Activated naive CD4-positive, alpha-beta T cell treated with anti-CD3 and anti-CD28 coated beads, Interleukin-2, amount 50 U/mL, for 16 hours (primary cell): ENCODE measurements around the gene CRY2.

ENCODE experiments used
- DNase-seq: peaks from one replicate; pipeline ENCODE4 v3.0.0-alpha.2; 2020

CRY2 gene

DNA sequence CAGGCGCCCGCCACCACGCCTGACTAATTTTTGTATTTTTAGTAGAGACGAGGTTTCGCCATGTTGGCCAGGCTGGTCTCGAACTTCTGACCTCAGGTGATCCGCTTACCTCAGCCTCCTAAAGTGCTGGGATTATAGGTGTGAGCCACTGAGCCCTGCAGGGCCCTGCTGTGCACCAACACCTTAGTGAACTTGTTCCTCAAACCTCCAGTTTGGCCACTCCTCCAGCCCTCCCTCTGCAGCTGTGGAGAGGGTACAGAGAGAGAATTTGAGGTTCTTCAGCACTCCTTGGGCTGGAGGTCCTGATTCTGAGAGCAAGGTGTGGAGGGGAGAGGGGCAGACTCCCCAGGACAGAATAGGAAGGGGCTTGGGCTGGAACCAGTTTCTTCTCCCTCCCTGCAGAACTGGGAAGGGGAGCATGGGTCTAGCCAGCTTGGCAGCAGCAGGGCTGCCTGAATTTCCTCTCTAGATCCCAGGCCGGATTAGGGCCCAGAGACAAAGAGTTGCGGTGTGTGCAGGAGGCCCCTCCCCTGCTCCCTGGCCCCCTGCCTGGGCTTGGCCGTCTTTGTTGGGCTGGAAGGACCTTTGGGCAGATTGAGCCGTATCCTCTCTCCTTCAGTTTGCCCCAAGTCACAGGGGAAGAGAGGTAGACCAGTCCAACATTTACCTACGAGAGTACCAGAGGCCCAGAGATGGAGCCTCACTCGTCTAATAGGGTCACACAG, 72.7 kb downstream of the CRY2 start:
- no peak for DNase-seq

DNA sequence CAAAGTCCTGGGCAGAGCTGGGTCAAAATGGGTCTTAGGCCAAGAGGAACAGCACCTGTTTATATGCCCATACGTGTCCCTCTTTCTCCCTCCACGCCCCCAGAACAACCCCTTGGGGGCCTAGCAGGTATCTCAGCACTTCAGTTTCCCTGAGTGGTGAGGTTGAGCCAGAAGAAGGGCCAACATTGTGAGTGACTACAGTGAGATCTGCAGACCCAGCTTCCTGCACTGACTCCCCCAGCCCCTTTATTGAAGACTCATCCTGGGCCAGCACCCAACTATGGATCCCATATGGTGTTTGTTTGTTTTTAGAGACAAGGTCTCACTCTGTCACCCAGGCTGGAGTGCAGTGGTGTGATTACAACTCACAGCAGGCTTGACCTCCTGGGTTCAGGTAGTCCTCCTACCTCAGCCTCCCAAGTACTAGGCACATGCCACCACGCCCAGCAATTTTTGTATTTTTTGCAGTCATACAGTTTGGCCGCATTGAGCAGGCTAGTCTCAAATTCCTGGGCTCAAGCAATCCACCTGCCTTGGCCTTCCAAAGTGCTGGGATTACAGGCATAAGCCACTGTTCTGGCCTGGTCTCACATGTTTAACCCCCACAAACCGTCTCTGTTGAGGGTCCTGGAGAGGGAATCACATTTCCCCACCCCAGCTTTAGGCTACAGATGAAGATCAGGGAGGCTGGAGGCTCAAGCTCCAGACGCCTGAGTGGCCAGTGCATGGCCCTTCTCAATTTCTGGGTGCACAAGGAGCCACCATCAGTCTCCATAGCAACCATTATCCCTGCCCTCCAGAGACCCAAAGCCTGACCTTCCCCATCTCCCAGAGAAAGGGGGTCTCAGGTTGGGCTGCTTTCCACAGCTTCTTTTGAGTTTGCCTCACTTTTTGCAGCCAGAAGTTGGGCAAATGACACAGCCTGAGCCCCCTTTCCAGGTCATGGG, 73.5 kb downstream of the CRY2 start:
- DNase-seq, result no peak

DNA sequence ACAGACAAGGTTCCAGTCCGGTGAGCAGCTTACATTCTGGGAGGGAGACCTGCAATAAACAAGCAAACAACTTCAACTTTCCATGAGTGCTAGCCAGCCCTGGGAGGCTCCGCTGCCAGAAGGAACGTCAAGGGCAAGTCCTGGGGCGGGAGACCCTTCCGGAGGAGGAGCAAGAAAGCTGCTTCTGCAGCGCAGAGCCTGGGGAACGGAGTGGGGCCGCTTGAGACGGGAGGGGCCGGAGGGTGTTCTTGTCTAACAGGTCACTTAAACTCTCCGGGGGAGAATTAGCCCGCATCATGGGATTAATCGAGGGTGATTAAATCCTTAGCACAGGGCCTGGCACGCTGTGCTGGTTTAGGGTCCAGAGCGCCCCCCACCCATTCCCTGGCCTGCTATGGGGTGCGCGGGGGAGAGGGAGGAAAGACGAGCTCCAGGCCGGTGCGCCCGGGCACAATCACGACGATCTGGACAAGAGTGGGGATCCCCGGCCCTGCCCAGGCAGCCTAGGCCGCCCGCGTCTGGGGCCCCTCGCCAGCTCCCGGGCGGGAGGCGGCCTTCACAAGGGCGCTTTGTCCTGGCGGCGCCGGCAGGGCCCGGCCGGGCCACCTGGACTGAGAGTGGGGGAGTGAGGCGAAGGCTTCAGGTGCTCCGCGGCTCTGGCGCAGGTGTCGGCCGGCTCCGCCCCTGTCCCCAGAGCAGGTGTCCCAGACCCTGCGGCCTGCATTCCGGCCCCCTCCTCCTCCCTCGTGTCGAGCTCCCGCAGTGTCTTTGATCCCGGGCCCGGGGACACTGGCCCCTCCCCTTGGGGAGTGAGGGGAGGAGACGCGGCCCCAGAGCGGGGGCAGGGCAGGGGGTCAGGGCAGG, 74.5 kb downstream of the CRY2 start:
- no peak for DNase-seq

DNA sequence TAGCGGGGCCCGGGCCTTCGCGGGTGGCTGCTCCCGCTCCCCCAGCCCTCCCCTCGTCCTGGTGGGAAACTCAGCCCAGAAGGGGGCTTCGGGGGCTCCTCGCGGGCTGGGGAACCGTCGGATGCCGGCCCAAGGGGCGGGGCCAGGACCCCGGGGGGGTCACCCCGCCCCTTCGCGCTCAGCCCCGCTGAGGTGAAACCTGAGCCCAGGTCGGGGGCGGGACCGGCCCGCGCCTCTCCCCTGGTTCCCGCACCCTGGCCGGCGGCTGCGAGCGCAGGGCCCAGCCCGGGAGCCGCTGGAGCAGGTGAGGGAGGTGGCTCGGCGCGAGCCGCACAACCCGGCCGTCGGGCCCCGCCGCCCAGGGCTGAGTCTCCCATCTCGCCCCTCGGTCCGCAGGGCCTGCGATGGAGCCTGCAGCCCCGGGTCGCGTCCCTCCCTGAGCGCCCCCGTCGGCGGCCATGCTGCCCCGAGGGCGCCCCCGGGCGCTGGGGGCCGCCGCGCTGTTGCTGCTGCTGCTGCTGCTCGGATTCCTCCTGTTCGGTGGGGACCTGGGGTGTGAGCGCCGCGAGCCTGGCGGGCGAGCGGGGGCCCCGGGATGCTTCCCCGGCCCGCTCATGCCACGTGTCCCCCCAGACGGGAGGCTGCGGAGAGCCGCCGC, 75.3 kb downstream of the CRY2 start, which contains the start of gene LARGE2:
LARGE2 (plus strand) TSS at position 232 of the 658 bp plus-strand sequence; CDS start at position 459, 227 bp downstream.
- peak; percentile 32 for DNase-seq

DNA sequence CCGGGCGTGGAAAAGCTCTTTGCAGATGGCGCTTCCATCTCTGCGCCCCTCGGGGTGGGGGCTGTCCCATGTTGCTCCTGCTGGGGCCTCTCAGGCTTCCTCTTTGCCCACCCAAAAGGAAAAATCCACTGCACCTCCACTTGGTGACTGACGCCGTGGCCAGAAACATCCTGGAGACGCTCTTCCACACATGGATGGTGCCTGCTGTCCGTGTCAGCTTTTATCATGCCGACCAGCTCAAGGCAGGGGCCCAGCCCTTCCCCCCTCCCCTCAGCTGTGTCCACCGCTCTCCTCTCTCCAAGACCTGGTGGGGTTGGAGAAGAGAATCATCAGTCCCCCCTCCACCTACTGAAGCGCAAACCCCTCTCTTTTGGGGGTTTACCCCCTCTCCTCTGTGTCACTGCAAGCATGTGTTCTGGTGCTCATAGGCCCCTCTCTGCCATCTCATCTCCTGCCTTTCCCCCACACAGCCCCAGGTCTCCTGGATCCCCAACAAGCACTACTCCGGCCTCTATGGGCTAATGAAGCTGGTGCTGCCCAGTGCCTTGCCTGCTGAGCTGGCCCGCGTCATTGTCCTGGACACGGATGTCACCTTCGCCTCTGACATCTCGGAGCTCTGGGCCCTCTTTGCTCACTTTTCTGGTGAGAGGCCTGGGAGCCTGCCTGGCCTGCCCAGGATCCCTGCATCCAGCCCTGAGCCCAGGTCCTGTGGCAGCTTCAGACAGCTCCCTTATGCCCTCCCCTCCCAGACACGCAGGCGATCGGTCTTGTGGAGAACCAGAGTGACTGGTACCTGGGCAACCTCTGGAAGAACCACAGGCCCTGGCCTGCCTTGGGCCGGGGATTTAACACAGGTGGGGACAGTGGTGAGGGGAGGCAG, 77.0 kb downstream of the CRY2 start:
- peak; percentile 10 for DNase-seq

DNA sequence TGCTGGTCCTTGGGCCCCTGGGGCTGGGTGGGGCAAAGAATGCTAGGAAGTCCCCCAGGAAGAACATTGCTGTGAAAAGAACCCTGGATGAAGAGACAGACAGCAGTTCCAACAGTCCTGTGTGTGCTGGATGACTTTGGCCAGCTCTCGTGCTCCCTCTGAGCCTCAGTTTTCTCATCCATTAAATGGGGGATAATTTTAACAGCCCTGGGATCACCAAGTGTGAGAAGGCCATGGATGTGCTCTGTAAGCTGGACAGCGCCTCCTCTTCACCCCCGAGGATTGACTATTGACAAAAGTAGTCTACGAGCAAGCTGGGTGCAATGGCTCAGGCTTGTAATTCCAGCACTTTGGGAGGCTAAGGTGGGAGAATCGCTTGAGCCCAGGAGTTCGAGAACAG, 77.7 kb downstream of the CRY2 start:
- no peak for DNase-seq

DNA sequence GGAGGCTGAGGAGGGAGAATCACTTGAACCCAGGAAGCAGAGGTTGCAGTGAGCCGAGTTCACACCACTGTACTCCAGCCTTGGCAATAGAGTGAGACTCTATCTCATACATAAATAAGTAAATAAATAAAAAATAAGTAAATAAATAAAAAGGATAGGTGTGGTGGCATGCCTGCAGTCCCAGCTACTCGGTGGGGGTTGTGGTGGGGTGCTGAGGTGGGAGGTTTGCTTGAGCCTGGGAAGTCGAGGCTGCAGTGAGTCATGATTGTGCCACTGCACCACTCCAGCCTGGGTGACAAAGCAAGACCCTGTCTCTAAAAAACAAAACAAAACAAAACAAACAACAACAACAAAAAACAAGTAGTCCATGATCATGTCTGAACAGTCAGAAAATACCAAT, 78.3 kb downstream of the CRY2 start:
- no peak for DNase-seq

DNA sequence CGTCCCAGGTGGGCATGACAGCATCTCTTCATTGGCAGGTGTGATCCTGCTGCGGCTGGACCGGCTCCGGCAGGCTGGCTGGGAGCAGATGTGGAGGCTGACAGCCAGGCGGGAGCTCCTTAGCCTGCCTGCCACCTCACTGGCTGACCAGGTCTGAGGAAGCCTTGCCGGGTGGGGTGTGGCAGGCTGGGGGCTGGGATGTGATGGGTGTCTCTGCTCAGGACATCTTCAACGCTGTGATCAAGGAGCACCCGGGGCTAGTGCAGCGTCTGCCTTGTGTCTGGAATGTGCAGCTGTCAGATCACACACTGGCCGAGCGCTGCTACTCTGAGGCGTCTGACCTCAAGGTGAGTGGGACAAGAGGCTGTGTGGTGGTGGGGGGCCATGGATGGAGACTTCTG, 78.7 kb downstream of the CRY2 start:
- peak; percentile 7 for DNase-seq

DNA sequence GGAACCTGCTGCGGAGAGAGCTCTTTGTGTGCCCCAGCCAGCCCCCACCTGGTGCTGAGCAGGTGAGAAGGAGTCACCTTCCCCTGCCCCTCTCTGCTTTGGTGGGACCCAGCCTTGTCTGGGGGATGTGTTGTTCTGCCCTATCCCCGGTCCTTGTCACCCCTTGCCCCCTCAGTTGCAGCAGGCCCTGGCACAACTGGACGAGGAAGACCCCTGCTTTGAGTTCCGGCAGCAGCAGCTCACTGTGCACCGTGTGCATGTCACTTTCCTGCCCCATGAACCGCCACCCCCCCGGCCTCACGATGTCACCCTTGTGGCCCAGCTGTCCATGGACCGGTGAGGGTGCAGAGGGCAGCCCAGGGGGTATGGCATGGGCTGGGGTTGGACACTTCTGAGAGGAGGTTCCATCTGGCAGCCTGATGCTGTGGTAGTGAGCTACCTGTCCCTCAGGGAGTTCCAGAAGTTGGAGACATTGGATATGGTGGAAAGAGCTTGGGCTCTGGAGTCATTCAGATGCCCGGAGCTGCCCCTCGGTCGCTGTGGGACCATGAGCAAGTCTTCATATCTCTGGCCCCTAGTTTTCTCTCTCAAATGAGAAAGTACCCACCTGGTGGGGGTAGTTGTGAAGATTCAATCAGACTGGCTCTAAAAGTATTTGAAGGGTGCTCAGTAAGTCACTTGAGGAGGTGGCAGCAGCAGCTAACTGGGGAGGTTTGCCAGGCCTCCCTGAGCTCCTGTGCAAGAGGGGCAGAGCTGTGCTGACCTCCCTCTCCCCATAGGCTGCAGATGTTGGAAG, 79.5 kb downstream of the CRY2 start:
- peak; percentile 9 for DNase-seq

DNA sequence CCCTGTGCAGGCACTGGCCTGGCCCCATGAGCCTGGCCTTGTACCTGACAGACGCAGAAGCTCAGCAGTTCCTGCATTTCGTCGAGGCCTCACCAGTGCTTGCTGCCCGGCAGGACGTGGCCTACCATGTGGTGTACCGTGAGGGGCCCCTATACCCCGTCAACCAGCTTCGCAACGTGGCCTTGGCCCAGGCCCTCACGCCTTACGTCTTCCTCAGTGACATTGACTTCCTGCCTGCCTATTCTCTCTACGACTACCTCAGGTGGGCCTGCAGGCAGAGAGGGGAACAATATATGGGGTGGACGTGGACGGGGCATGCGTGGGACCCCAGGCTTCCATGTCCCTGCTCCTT, 80.0 kb downstream of the CRY2 start:
- DNase-seq, result peak; percentile 5

DNA sequence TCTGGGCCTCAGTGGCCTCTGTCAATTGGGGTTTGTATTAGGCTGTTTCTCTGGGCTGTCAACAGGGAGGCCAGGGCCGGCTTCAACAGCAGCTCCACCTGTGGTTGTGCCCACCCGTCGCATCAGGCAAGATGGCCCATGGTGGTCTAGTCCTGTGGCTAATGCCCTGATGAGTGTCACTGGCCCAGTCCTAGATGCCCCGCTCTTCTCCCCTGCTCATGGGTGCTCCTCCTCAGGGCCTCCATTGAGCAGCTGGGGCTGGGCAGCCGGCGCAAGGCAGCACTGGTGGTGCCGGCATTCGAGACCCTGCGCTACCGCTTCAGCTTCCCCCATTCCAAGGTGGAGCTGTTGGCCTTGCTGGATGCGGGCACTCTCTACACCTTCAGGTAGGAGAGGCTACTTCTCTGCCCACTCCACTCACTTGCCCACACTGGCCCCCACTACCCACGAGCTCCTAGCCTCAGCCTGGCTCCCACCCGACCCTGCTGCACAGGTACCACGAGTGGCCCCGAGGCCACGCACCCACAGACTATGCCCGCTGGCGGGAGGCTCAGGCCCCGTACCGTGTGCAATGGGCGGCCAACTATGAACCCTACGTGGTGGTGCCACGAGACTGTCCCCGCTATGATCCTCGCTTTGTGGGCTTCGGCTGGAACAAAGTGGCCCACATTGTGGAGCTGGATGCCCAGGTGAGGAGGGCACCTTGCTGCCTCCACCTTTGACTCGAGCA, 80.6 kb downstream of the CRY2 start:
- DNase-seq, result peak; percentile 8

DNA sequence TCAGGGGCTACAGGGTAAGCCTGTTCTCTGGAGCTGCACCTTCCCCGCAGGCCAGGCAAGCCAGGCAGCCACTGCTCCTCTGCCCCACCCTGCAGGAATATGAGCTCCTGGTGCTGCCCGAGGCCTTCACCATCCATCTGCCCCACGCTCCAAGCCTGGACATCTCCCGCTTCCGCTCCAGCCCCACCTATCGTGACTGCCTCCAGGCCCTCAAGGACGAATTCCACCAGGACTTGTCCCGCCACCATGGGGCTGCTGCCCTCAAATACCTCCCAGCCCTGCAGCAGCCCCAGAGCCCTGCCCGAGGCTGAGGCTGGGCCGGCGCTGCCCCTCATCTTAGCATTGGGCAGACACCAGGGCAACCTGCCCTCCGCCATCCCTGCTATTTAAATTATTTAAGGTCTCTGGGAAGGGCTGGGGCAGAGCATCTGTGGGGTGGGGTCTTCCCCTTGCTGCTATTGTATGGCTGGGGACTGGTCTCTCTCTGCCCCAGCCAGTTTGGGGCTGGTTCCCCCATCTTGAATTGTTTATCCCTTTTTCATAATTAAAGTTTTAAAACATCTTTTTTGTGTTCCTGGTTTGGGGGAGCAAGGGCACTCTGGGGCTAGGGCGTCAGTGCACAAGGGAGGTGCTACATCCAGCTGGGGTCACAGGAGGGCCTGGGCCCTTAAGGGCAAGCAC, 81.4 kb downstream of the CRY2 start:
- DNase-seq, result peak; percentile 5

DNA sequence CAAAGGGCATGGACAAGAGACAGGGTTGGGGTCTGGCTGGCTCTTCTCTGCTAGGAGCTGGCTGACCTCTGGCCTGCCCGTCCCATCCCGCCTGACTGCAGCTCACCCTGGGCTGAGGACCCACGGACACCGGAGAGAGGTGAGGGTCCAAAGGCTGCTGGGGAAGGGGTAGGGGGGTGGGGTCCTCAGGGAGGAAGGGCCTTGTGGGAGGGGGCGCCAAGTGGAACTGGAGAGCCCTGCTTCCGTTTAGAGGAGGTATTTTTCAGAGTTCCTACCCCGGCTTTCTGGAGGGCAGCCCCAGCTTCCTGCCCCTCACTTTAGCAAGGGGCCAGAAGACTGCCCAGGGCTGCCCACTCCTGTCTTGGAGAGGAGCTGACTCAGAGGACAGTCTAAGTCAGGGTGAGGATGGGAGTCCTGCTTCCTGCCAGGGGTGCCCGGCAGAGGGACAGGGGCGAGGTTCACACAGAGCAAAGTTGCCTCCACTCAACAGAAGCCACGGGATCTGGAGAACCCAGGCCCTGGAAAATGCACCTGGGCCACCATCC, 82.3 kb downstream of the CRY2 start:
- DNase-seq, result peak; percentile 4

DNA sequence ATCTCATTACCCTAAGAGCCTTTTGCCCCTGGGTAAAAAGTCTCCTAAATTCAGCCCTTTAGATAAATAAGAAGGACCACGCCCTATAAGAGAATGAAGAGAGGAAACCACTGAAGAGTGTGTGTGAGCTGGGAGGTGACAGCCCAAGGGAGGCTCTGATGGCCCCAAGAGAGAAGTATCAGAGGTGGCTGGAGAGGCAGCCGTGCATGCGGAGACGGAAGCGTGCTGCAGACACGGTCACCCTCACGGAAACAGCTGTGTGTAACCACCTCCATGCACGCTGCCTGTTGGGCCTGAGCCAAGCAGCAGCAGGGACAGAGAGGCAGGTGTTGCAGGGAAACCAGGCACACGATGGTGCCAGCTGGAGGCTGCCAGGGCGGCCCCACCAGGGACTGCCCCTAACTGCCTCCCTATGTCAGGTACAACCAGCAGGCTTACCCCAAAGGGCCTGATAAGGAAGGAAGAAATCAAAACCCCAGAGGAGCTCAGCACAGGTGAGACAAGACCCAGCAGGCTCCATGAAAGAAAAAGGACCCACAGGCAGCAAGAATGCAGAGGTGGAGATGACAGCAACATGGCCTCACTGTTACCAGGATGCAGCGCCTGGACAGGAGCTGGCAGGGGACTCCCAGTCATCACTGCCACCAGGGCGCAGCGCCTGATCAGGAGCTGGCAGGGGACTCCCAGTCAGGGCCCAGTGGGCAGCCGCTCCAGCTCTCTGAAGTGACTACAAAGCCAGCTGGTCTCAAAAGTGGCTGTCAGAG, 82.9 kb downstream of the CRY2 start:
- peak; percentile 16 for DNase-seq

DNA sequence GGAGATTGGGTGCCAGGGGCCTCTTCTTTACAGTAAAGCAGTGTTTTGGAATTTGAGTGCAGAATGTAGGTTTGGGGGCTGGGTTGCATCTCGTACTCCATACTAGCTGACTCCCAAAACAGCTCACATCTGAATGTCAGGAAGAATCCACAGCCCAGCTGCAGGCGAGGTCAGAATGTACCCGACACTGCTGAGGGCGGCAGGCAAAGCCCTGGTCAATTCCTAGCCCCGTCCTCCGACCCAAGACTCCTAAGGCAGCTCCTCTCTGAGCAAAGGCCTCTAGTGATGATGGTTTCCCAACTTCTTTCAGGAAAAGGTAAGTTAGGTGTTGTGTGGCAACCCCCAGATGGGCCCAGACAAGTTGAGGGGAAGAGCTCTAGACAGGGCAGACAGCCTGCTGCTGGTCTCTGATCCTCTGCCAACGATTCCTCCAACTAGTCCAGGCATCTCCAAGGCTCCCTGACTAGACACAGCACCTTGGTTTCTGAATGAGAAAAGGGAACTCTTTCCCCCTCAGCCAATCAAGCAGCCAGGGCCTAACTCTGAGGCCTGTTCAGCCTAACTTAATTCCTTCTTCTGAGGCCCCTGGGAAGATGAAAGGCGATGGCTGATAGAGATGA, 83.8 kb downstream of the CRY2 start:
- no peak for DNase-seq

DNA sequence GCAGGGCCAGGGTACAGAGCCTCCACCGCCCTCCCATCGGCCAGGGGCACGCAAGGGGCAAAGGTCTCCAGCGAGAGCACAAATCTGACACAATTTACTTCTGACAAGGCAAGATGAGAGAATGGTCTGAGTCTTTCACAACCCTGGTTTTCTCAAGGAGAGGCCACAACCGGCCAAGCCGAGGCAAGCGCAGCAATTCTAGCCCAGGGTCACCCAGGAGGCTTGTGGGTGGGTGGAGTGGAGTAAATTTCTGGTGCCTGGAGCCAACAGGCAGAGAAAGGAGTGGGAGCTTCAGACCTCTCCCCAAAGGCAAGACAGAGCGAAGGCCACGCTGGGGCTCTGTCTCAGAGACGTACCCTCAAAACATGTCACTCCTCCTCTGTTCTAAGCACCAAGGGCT, 84.5 kb downstream of the CRY2 start:
- DNase-seq, result peak; percentile 7

DNA sequence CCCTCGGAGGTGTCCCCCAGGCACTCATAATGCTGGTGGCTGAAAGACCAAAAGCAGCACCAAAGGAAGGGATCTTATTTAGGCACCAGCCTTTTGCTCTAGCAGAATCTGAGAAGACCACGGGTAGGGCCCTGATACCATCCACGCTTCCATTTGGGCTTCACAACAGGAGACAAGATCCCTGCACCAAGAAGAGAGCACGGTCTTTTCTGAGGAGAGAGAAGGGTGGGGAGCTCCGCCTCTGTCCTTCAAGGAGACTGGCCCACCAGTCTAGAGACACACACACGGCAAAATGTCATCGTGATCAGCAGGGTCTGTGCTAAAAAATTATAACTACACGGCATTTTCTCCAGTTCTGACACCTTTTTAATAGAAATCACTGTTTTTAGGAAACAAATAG, 84.9 kb downstream of the CRY2 start:
- DNase-seq, result no peak
